Gastrocnemius medialis (tissue), 4 donors: ENCODE results near the gene CHAC2. TPM values are rescaled to one million over a fixed set of nuclear protein-coding genes. Genes with fewer than 3 reads are reported as not detected.

ENCODE experiments used
- ATAC-seq, 2 donors: fragments of 150-250 bp; one replicate each; pipeline ENCODE4 v1.9.1; 2016
- DNase-seq, 2 donors: peaks; one replicate each; pipeline ENCODE4 v3.0.0-alpha.2; 2019
- H3K27ac ChIP-seq, 4 donors: fragments of 200-600 bp; sonication (generic); 1 replicate in 1 of 4; 2 replicates in 3 of 4; pipeline ENCODE4 v1.5.1; 2016 to 2018; ENCODE audit warnings: mild to moderate bottlenecking in 2 of 4, moderate library complexity in 1 of 4
- H3K27me3 ChIP-seq, 3 donors: fragments of 200-600 bp; sonication (generic) in 2 of 3; 1 replicate in 1 of 3; 2 replicates in 2 of 3; pipeline versions ENCODE4 v1.5.1 to v1.6.0; 2016 to 2019; ENCODE audit warnings: mild to moderate bottlenecking in 1 of 3, moderate library complexity in 1 of 3
- H3K36me3 ChIP-seq, 2 donors: fragments of 200-600 bp; sonication (generic) in 1 of 2; one replicate each; pipeline ENCODE4 v1.5.1; 2017 to 2018
- H3K4me1 ChIP-seq, 2 donors: fragments of 200-600 bp; sonication (generic) in 1 of 2; one replicate each; pipeline ENCODE4 v1.5.1; 2016 to 2017; ENCODE audit warnings: mild to moderate bottlenecking in 2 of 2
- H3K4me3 ChIP-seq, 4 donors: fragments of 200-600 bp; sonication (generic) in 3 of 4; 1 replicate in 1 of 4; 2 replicates in 3 of 4; pipeline ENCODE4 v1.5.1; 2016 to 2019; ENCODE audit warnings: mild to moderate bottlenecking in 2 of 4
- H3K9me3 ChIP-seq, 3 donors: fragments of 200-600 bp; sonication (generic) in 2 of 3; 1 replicate in 1 of 3; 2 replicates in 2 of 3; pipeline ENCODE4 v1.5.1; 2016 to 2019
- POLR2A ChIP-seq, 2 donors: fragments of 450-650 bp; IDR thresholded peaks; one replicate each; pipeline ENCODE4 v1.6.1; 2017; ENCODE audit warnings: antibody characterized with exemption in 2 of 2, mild to moderate bottlenecking in 2 of 2, moderate library complexity in 2 of 2
- in situ Hi-C, 4 donors: fragments of 200-750 bp; cut with MboI; loops; one replicate each; pipeline versions ENCODE4 v1.15.0 to v1.8.0; 2017; ENCODE audit warnings: low sequenced_read_pairs in 4 of 4
- intact Hi-C: fragments of 100-400 bp; cut with DNase I; formaldehyde crosslinking; loops from one replicate; pipeline ENCODE4 v1.15.1; 2023; ENCODE audit warnings: low total_unique reads
- total RNA-seq, 4 donors: library from RNA; depleted of rRNA; stranded (reverse); fragments of >200 nt; gene quantifications; one replicate each; pipeline versions ENCODE4 v1.1.0 to v1.2.3, GENCODE V29; 2016
- TF ChIP-seq, protein P1 (sequence below), 5 experiments: fragments of 450-650 bp in 3 of 5; fragments of 200-600 bp in 2 of 5; sonication (generic) in 2 of 5; IDR thresholded peaks in 4 of 5; conservative IDR thresholded peaks in 1 of 5; 1 replicate in 4 of 5; 2 replicates in 1 of 5; pipeline ENCODE4 v1.5.1; 2016 to 2019; ENCODE audit warnings: antibody characterized with exemption in 5 of 5, mild to moderate bottlenecking in 3 of 5, moderate library complexity in 3 of 5

The CHAC2 gene
- total RNA-seq, 4 donors from 2014 or later, result 3.7 to 10.3 (median 6.0) TPM

DNA sequence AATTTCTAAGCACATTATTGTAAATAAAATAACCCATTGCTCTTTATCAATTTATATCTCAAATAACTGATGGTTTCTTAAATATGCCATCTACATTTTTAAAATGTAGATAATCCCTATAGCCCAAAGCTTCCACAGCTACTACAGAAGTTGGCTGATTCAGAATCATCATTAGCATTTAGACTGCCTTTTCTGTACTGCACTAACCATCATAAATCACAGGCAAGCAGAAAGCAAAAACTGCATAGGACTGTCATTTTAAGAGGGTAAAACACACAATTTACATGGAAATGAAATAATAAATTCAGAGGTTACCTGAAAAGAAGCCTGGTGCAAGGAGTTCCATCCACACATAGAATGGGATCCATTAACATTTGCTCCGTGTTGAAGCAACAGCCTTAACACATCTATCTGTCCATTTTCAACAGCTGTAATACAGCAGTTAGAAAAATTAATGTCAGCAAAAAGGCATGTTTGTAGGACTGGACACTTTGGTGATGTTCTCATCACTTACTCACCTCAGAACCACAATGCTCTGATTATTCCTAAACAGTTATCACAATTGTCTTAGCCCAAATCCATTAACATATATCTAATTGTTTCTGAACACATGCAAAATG lies 38.4 kb upstream of the CHAC2 start:
- Histone ChIP-seq H3K4me3 (no peak overlapping the region), H3K9me3 (no peaks in the 10 kb centered on the region), H3K27me3 (no peaks in the 10 kb centered on the region), H3K27ac (no peak overlapping the region), H3K36me3 (peaks cover 0 to 3% of the 10 kb centered on the region in 2 donors), H3K4me1 (no peaks in the 10 kb centered on the region)
- ATAC-seq (no peak), DNase-seq (no peak)
- intact Hi-C loops (no loop called here), in situ Hi-C loops (no loop called here)
- TF ChIP-seq POLR2A (IDR thresholded peaks at IDR 0.05), result no peak
- TF ChIP-seq, protein P1, sequence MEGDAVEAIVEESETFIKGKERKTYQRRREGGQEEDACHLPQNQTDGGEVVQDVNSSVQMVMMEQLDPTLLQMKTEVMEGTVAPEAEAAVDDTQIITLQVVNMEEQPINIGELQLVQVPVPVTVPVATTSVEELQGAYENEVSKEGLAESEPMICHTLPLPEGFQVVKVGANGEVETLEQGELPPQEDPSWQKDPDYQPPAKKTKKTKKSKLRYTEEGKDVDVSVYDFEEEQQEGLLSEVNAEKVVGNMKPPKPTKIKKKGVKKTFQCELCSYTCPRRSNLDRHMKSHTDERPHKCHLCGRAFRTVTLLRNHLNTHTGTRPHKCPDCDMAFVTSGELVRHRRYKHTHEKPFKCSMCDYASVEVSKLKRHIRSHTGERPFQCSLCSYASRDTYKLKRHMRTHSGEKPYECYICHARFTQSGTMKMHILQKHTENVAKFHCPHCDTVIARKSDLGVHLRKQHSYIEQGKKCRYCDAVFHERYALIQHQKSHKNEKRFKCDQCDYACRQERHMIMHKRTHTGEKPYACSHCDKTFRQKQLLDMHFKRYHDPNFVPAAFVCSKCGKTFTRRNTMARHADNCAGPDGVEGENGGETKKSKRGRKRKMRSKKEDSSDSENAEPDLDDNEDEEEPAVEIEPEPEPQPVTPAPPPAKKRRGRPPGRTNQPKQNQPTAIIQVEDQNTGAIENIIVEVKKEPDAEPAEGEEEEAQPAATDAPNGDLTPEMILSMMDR (IDR thresholded peaks at IDR 0.05 in 4 of 5, conservative IDR thresholded peaks at IDR 0.05 in 1 of 5), result no peak

DNA sequence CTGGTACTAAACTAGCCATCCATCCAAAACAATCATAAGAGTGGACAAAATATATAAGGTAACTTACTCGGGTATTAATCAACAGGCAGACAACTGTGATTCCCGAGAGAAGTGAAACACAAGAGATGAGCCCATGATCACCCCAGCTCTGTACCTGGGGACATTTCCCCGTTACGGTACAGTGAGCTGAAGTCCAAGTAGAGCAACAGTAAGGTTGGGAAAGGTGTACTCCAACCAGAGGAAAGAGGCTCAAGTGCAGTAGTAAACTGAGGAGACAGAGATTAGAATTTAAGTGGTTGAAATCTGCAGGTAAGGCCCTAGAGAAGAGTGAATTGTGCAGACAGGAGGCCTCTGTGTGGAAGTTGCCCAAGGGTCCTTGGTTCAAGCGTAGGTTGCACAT lies 30.5 kb upstream of the CHAC2 start:
- Histone ChIP-seq H3K4me3 (no peak overlapping the region), H3K27me3 (no peaks in the 10 kb centered on the region), H3K9me3 (no peaks in the 10 kb centered on the region), H3K4me1 (no peaks in the 10 kb centered on the region), H3K27ac (no peak overlapping the region), H3K36me3 (peaks cover 0 to 3% of the 10 kb centered on the region in 2 donors)
- DNase-seq, result no peak
- in situ Hi-C loops, result no loop called here
- ATAC-seq, result no peak
- TF ChIP-seq POLR2A (IDR thresholded peaks at IDR 0.05), result no peak
- TF ChIP-seq, protein P1 (IDR thresholded peaks at IDR 0.05 in 4 of 5, conservative IDR thresholded peaks at IDR 0.05 in 1 of 5), result no peak
- intact Hi-C loops, result no loop called here

DNA sequence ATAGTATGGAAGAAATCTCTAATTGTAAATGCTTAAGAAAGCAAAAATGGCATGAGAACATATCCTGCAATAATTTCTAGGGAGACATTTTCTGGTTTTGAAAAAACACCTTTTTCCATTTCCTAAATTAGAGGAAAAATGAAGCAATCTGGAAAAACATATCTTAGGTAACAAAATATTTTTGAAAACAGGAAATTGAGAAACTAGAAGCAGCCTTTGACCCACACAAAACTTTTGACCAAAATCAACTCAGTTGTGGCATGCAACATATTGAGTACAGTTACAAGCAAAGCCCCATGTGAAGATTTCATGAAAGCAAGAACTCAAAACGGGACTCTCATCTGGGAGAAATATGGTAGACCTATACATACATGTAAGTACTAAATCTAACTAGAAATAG lies 28.6 kb upstream of the CHAC2 start:
- Histone ChIP-seq H3K4me3 (no peak overlapping the region), H3K9me3 (no peaks in the 10 kb centered on the region), H3K4me1 (no peaks in the 10 kb centered on the region), H3K36me3 (no peaks in the 10 kb centered on the region), H3K27ac (no peak overlapping the region), H3K27me3 (no peaks in the 10 kb centered on the region)
- TF ChIP-seq POLR2A (IDR thresholded peaks at IDR 0.05), result no peak
- TF ChIP-seq, protein P1 (IDR thresholded peaks at IDR 0.05 in 4 of 5, conservative IDR thresholded peaks at IDR 0.05 in 1 of 5), result no peak
- DNase-seq (no peak), ATAC-seq (no peak)
- intact Hi-C loops, result no loop called here
- in situ Hi-C loops, result no loop called here

DNA sequence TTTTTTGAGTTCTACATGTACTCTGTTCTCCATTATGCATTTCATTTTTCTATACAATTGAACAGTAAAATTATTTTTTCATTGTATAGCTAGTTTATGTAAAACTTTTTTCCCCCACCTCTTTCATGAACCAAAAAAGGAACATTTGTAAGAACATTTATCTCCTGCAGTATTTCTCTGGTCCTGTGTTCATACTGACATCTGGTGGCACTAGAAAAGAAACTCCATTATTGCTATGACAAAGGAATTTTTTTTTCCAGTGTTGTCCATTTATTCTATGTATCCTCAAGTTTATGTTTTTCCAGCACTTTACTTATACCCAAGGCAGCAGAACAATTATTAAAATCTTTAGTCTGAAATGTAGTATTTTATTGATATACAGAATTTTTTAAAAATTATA lies 27.4 kb upstream of the CHAC2 start:
- no peak overlapping the region for H3K27ac ChIP-seq
- TF ChIP-seq POLR2A (IDR thresholded peaks at IDR 0.05), result no peak
- TF ChIP-seq, protein P1 (IDR thresholded peaks at IDR 0.05 in 4 of 5, conservative IDR thresholded peaks at IDR 0.05 in 1 of 5), result no peak
- no peaks in the 10 kb centered on the region for H3K9me3 ChIP-seq
- ATAC-seq (no peak), DNase-seq (no peak)
- no peaks in the 10 kb centered on the region for H3K36me3 ChIP-seq
- in situ Hi-C loops, result no loop called here
- no peaks in the 10 kb centered on the region for H3K27me3 ChIP-seq
- no peak overlapping the region for H3K4me3 ChIP-seq
- intact Hi-C loops, result no loop called here
- no peaks in the 10 kb centered on the region for H3K4me1 ChIP-seq
